Measurements from ENCODE around the gene EME2. TPM values are rescaled to one million over a fixed set of nuclear protein-coding genes. Genes with fewer than 3 reads are reported as not detected.
A peak's percentile ranks its signal among the peaks of the same experiment; 100 is the strongest.

The EME2 gene
- total and polyA plus RNA-seq, 2 donors (not counting 1 experiment from before 2014, with no cell fraction given), result 34.6 to 42.5 TPM

DNA sequence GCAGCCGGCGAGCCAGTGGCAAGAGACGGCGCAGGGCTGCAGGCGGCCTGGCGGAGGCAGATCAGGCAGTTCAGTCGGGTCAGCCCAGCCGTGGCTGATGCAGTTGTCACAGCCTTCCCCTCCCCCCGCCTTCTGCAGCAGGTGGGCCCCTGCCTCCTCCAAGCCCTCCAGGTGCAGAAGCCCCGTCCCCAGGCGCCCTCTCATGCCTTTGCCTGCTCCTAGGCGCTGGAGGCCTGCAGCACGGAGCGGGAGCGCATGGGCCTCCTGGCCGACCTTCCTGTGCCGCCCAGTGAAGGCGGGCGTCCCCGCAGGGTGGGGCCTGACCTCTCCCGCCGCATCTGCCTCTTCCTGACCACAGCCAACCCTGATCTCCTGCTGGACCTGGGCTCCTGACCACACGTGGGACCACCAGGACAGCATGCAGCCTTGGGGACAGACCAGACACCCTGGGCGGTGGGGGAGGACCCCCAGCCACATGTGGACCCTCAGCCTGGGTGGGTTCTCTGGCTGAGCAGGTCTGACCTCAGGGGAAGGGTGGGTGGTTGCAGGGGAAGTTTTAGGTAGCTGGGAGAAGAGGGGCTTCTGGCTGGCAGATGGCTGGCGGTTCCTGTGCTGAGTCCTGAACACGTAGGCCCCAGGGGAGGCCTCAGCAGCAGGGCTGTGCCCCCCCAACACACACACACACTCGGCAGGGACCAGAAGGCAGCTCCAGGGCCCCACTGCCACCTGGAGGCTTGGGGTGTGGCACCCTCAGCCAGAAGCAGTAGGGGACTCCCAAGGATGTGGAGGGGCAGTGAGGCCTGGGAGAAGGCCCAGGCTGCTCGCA, 3.4 kb downstream of the EME2 start:
- H3K27ac ChIP-seq (ENCODE audit: low read length in 2 of 2), result no peak overlapping the region
- ChIA-PET CTCF (interaction anchor here (0.6 kb wide), 1 partner anchor 75 kb away, joined by 3 read pairs; no protein-coding TSS in a partner anchor), POLR2A (no interaction called here)
- peaks cover 75% of the 10 kb centered on the region for H4K20me1 ChIP-seq (ENCODE audit: control insufficient read depth, insufficient read depth, low read length, poor library complexity, severe bottlenecking)
- Mint-ChIP-seq H3K27ac (peak overlapping the region; percentile 32), H3K4me3 (no peak overlapping the region), H3K27me3 (no peaks in the 10 kb centered on the region), H3K9me3 (ENCODE audit: insufficient read depth) (no peaks in the 10 kb centered on the region), H3K4me1 (peaks cover 25% of the 10 kb centered on the region)
- ATAC-seq (ENCODE audit: low read depth) (no peak), DNase-seq (no peak)
- TF ChIP-seq CTCF (IDR thresholded peaks at IDR 0.05), result no peak
- TF ChIP-seq EZH2 (IDR thresholded peaks at IDR 0.05; ENCODE audit: borderline replicate concordance, insufficient read depth, low read depth, low read length, poor library complexity, severe bottlenecking), result no peak
- peaks cover 0 to 29% of the 10 kb centered on the region in 2 experiments for H3K36me3 ChIP-seq (replicated peaks in 1 of 2; ENCODE audit: control extremely low read depth in 1 of 2, control insufficient read depth in 1 of 2, extremely low read depth in 1 of 2, insufficient read depth in 2 of 2, low read length in 1 of 2)
- peaks cover 19 to 37% of the 10 kb centered on the region in 2 donors for H3K4me1 ChIP-seq (ENCODE audit: control insufficient read depth in 2 of 2, insufficient read depth in 2 of 2, low read length in 2 of 2)
- no peaks in the 10 kb centered on the region for H3K9me3 ChIP-seq (ENCODE audit: control extremely low read depth in 1 of 3, control insufficient read depth in 2 of 3, insufficient read depth in 1 of 3, low read length in 2 of 3)
- H3K4me3 ChIP-seq (ENCODE audit: control extremely low read depth in 1 of 5, extremely low read depth in 1 of 5, insufficient read depth in 1 of 5, low read depth in 2 of 5, low read length in 4 of 5), result no peak overlapping the region
- H2AFZ ChIP-seq (ENCODE audit: insufficient read depth, low read depth, low read length, poor library complexity, severe bottlenecking), result no peak overlapping the region
- 91% methylated on average over 22 of the region's 28 CpGs for WGBS (ENCODE audit: insufficient coverage)
- no peak overlapping the region for H3K4me2 ChIP-seq (replicated peaks; ENCODE audit: low read depth, low read length, poor library complexity, severe bottlenecking)
- intact Hi-C loops (cut with micrococcal nuclease), result no loop called here
- H3K79me2 ChIP-seq (ENCODE audit: control insufficient read depth, insufficient read depth, low read length), result peaks cover 46% of the 10 kb centered on the region
- H3K27me3 ChIP-seq (replicated peaks in 1 of 4; ENCODE audit: control extremely low read depth in 1 of 4, control insufficient read depth in 3 of 4, insufficient read depth in 4 of 4, low read length in 3 of 4), result no peaks in the 10 kb centered on the region
- H3K9ac ChIP-seq (ENCODE audit: low read length), result no peak overlapping the region

- Mint-ChIP-seq H3K4me1 (peaks cover 31% of the 10 kb centered on the region), H3K9me3 (ENCODE audit: insufficient read depth) (no peaks in the 10 kb centered on the region), H3K27me3 (no peaks in the 10 kb centered on the region), H3K27ac (no peak overlapping the region), H3K4me3 (no peak overlapping the region)
- H3K4me1 ChIP-seq (ENCODE audit: control insufficient read depth in 2 of 2, insufficient read depth in 2 of 2, low read length in 2 of 2), result peaks cover 25 to 42% of the 10 kb centered on the region in 2 donors
- no peak overlapping the region for H3K9ac ChIP-seq (ENCODE audit: low read length)
- no peak overlapping the region for H3K4me3 ChIP-seq (ENCODE audit: control extremely low read depth in 1 of 5, extremely low read depth in 1 of 5, insufficient read depth in 1 of 5, low read depth in 2 of 5, low read length in 4 of 5)
- H3K36me3 ChIP-seq (replicated peaks in 1 of 2; ENCODE audit: control extremely low read depth in 1 of 2, control insufficient read depth in 1 of 2, extremely low read depth in 1 of 2, insufficient read depth in 2 of 2, low read length in 1 of 2), result peaks cover 0 to 29% of the 10 kb centered on the region in 2 experiments
- H3K79me2 ChIP-seq (ENCODE audit: control insufficient read depth, insufficient read depth, low read length), result peaks cover 52% of the 10 kb centered on the region
- H2AFZ ChIP-seq (ENCODE audit: insufficient read depth, low read depth, low read length, poor library complexity, severe bottlenecking), result no peak overlapping the region
- TF ChIP-seq EZH2 (IDR thresholded peaks at IDR 0.05; ENCODE audit: borderline replicate concordance, insufficient read depth, low read depth, low read length, poor library complexity, severe bottlenecking) (no peak), CTCF (IDR thresholded peaks at IDR 0.05) (no peak)
- no peak overlapping the region for H3K27ac ChIP-seq (ENCODE audit: low read length in 2 of 2)
- no peaks in the 10 kb centered on the region for H3K27me3 ChIP-seq (replicated peaks in 1 of 4; ENCODE audit: control extremely low read depth in 1 of 4, control insufficient read depth in 3 of 4, insufficient read depth in 4 of 4, low read length in 3 of 4)
- intact Hi-C loops (cut with micrococcal nuclease), result no loop called here
- H3K4me2 ChIP-seq (replicated peaks; ENCODE audit: low read depth, low read length, poor library complexity, severe bottlenecking), result no peak overlapping the region
- peaks cover 80% of the 10 kb centered on the region for H4K20me1 ChIP-seq (ENCODE audit: control insufficient read depth, insufficient read depth, low read length, poor library complexity, severe bottlenecking)
- ChIA-PET POLR2A (no interaction called here), CTCF (interaction anchor here (0.6 kb wide), 1 partner anchor 75 kb away, joined by 3 read pairs; no protein-coding TSS in a partner anchor)
- ATAC-seq (ENCODE audit: low read depth) (no peak), DNase-seq (no peak)
- 98% methylated on average over 12 of the region's 13 CpGs for WGBS (ENCODE audit: insufficient coverage)
- H3K9me3 ChIP-seq (ENCODE audit: control extremely low read depth in 1 of 3, control insufficient read depth in 2 of 3, insufficient read depth in 1 of 3, low read length in 2 of 3), result no peaks in the 10 kb centered on the region
These were observed 4.0 kb downstream of the EME2 start for GRCh38 chr16:1776672-1776955.

Measured in B cell (primary cell).